Measurements from ENCODE around the gene TH.
"Not testable (repeated sequence)": the region's sequence is repeated elsewhere in the genome, so short reads cannot be mapped to it uniquely, and the experiment has no call there.

Gene TH

GRCh38 chr11:2126520-2127085 is 45.0 kb downstream of the TH start:
- DNase-seq = no peak

GRCh38 chr11:2124736-2125484 is 46.7 kb downstream of the TH start:
- not testable (repeated sequence) for H2AFZ ChIP-seq (ENCODE audit: low read length); DNase-seq; H3K79me2 ChIP-seq (ENCODE audit: low read length); H3K4me3 ChIP-seq (ENCODE audit: low read length); H3K9me3 ChIP-seq (replicated peaks; ENCODE audit: insufficient read depth, low read length); H3K4me2 ChIP-seq (ENCODE audit: low read depth, low read length); H3K36me3 ChIP-seq (replicated peaks; ENCODE audit: insufficient read depth, low read length); H3K9ac ChIP-seq (ENCODE audit: low read length); H3K9me2 ChIP-seq (replicated peaks; ENCODE audit: insufficient read depth, low read length); H3F3A ChIP-seq (ENCODE audit: insufficient read depth, low read length); H4K20me1 ChIP-seq (ENCODE audit: insufficient read depth, low read length); H3K27ac ChIP-seq (ENCODE audit: low read length); H3K4me1 ChIP-seq (ENCODE audit: low read length)
- H3K27me3 ChIP-seq (replicated peaks; ENCODE audit: insufficient read depth, low read length) = peaks cover 44% of the 10 kb centered on the region

More at GRCh38 chr11:2126520-2127085, 45.0 kb downstream of the TH start:
- H3K79me2 ChIP-seq (ENCODE audit: low read length) = no peaks in the 10 kb centered on the region
- no peak overlapping the region for H3K4me3 ChIP-seq (ENCODE audit: low read length)
- no peak overlapping the region for H3K9ac ChIP-seq (ENCODE audit: low read length)
- H3F3A ChIP-seq (ENCODE audit: insufficient read depth, low read length) = no peaks in the 10 kb centered on the region
- 0 out of 2 replicates have a peak, but pooled peaks cover 4% of the 10 kb centered on the region for H3K4me1 ChIP-seq (ENCODE audit: low read length)
- peaks cover 43% of the 10 kb centered on the region for H3K27me3 ChIP-seq (replicated peaks; ENCODE audit: insufficient read depth, low read length)
- H2AFZ ChIP-seq (ENCODE audit: low read length) = no peak overlapping the region
- no peaks in the 10 kb centered on the region for H4K20me1 ChIP-seq (ENCODE audit: insufficient read depth, low read length)
- no peak overlapping the region for H3K27ac ChIP-seq (ENCODE audit: low read length)
- no peak overlapping the region for H3K4me2 ChIP-seq (ENCODE audit: low read depth, low read length)
- TF ChIP-seq CTCF (IDR thresholded peaks at IDR 0.05; ENCODE audit: low read length) (no peak), EZH2phosphoT487 (IDR thresholded peaks at IDR 0.05; ENCODE audit: low read length) (no peak), EZH2 (optimal IDR thresholded peaks at IDR 0.05; ENCODE audit: low read depth, low read length) (no peak)
- no peaks in the 10 kb centered on the region for H3K9me2 ChIP-seq (replicated peaks; ENCODE audit: insufficient read depth, low read length)
- H3K9me3 ChIP-seq (replicated peaks; ENCODE audit: insufficient read depth, low read length) = no peaks in the 10 kb centered on the region
- H3K36me3 ChIP-seq (replicated peaks; ENCODE audit: insufficient read depth, low read length) = no peaks in the 10 kb centered on the region

- Histone ChIP-seq H3K4me3 (ENCODE audit: low read length) (no peak overlapping the region), H3K9ac (ENCODE audit: low read length) (no peak overlapping the region), H3K4me1 (ENCODE audit: low read length) (0 out of 2 replicates have a peak, but pooled peaks cover 4% of the 10 kb centered on the region), H3F3A (ENCODE audit: insufficient read depth, low read length) (no peaks in the 10 kb centered on the region), H3K79me2 (ENCODE audit: low read length) (no peaks in the 10 kb centered on the region), H3K4me2 (ENCODE audit: low read depth, low read length) (no peak overlapping the region), H3K27ac (ENCODE audit: low read length) (no peak overlapping the region), H3K9me3 (replicated peaks; ENCODE audit: insufficient read depth, low read length) (no peaks in the 10 kb centered on the region), H2AFZ (ENCODE audit: low read length) (no peak overlapping the region), H3K27me3 (replicated peaks; ENCODE audit: insufficient read depth, low read length) (peaks cover 42% of the 10 kb centered on the region), H4K20me1 (ENCODE audit: insufficient read depth, low read length) (no peaks in the 10 kb centered on the region), H3K9me2 (replicated peaks; ENCODE audit: insufficient read depth, low read length) (no peaks in the 10 kb centered on the region), H3K36me3 (replicated peaks; ENCODE audit: insufficient read depth, low read length) (no peaks in the 10 kb centered on the region)
- no peak for DNase-seq
- TF ChIP-seq CTCF (IDR thresholded peaks at IDR 0.05; ENCODE audit: low read length) (no peak), EZH2phosphoT487 (IDR thresholded peaks at IDR 0.05; ENCODE audit: low read length) (no peak), EZH2 (optimal IDR thresholded peaks at IDR 0.05; ENCODE audit: low read depth, low read length) (no peak)
Observed at GRCh38 chr11:2123628-2123960, 48.0 kb downstream of the TH start.

Measured in MM.1S (cell line).